Measurements from ENCODE around the gene UNC5CL. TPM values are rescaled to one million over a fixed set of nuclear protein-coding genes. Genes with fewer than 3 reads are reported as not detected.

Gene UNC5CL
- total and polyA plus RNA-seq, 2 of the 8 experiments (the other 6 are each of a cell fraction or from before 2014, with no cell fraction given) = 1.3 to 1.7 TPM

DNA sequence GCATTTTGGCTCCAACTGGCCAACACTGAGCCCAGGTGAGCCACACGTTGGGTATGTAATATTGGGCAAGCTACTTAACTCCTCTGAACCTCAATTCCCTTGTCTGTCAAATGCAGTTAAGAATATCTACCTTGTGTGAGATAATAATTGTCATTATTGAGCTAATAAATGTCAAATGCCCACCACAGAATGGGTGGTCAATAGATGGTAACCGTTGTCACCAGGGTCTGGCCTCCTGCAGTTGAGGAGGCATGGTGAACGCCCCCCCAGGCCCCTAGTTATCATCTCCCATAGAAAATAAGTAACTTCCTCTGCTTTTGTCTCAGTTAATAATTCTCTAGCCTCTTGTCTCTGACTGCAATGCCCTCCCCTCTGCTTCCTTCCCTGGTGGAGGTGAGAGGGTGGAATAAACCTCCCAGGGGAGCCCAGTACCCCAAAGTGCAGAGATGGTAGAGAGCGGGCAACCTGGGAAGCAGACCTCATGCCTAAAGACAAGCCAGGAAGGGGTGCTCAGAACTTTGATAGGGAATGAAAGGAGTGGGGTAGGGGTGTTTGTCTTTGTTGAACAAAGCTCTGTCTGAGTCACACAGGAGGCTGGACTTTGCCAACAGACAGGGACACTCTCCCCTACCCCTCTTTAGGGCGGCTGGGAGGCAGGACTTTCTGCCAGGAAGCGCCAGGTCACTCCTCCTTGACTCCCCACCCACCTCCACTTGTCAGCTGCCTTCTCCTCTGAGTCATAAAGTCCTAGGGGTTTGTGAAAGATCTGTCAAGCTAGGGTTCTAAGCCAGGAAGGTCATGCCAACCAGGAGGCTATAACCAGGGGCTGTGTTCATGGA, 1.3 kb upstream of the UNC5CL start:
- H2BK5ac ChIP-seq (ENCODE audit: low read depth, low read length) = no peak overlapping the region
- H3K36me3 ChIP-seq (ENCODE audit: control insufficient read depth in 2 of 4, insufficient read depth in 4 of 4, low read length in 3 of 4) = no peaks in the 10 kb centered on the region
- no peak overlapping the region for H2BK20ac ChIP-seq (ENCODE audit: low read length)
- ChIA-PET CTCF (ENCODE audit: partially characterized antibody) (interaction anchor here (0.8 to 6.0 kb wide), 38 partner anchors 8 to 467 kb away, joined by 3 to 80 read pairs (median 4); partner anchors contain the start of gene APOBEC2), POLR2A (ENCODE audit: partially characterized antibody) (interaction anchor here (1.3 to 1.6 kb wide), 2 partner anchors 12 to 43 kb away, joined by 3 to 5 read pairs; no protein-coding TSS in a partner anchor)
- 85% methylated on average over 6 of the region's 6 CpGs; no CpG with 5 or more reads in 1 of the 2 experiments for WGBS, 2 experiments (ENCODE audit: extremely low coverage in 1 of 2, insufficient coverage in 1 of 2, insufficient read length in 1 of 2, insufficient replicate concordance in 2 of 2, low coverage in 1 of 2, low lambda C conversion rate in 2 of 2, missing lambda C conversion rate in 1 of 2)
- H3K79me1 ChIP-seq (ENCODE audit: low read depth, low read length) = no peaks in the 10 kb centered on the region
- no peak overlapping the region for H3K4ac ChIP-seq (replicated peaks; ENCODE audit: insufficient read length, low read depth, low read length)
- no peaks in the 10 kb centered on the region for H3K23me2 ChIP-seq (ENCODE audit: low read depth, low read length)
- H3K4me3 ChIP-seq (ENCODE audit: extremely low read depth in 1 of 4, insufficient read depth in 2 of 4, low read depth in 3 of 4, low read length in 4 of 4) = no peak overlapping the region
- H3K4me2 ChIP-seq (ENCODE audit: insufficient read depth in 1 of 2, low read depth in 2 of 2, low read length in 2 of 2) = no peak overlapping the region
- no peak overlapping the region for H2AFZ ChIP-seq (ENCODE audit: low read length)
- no peak overlapping the region for H2AK5ac ChIP-seq (ENCODE audit: low read depth, low read length)
- no peak overlapping the region; a peak in 1 of 7 replicates for H3K9ac ChIP-seq (replicated peaks in 1 of 4; ENCODE audit: extremely low read depth in 1 of 4, low read depth in 3 of 4, low read length in 3 of 4)
- H2BK120ac ChIP-seq (replicated peaks; ENCODE audit: low read depth, low read length) = no peak overlapping the region
- no peak overlapping the region for H4K5ac ChIP-seq (ENCODE audit: insufficient read length, low read depth, low read length)
- no peaks in the 10 kb centered on the region for H3K9me3 ChIP-seq (ENCODE audit: insufficient read depth in 2 of 2, low read depth in 1 of 2, low read length in 1 of 2)
- H3K56ac ChIP-seq (replicated peaks; ENCODE audit: insufficient read length, low read depth, low read length) = no peak overlapping the region
- no peak overlapping the region for H3K18ac ChIP-seq (ENCODE audit: extremely low read depth, low read length)
- H2BK15ac ChIP-seq (ENCODE audit: low read length) = no peak overlapping the region
- no peak overlapping the region for H2BK12ac ChIP-seq (ENCODE audit: low read depth, low read length)
- H4K8ac ChIP-seq (ENCODE audit: extremely low read depth, insufficient read depth, low read length) = no peak overlapping the region; the same call in 1 of the 2 replicates
- peaks cover 0 to 4% (median 3%) of the 10 kb centered on the region in 4 experiments; a peak in 6 of 7 replicates for H3K4me1 ChIP-seq (replicated peaks in 1 of 4; ENCODE audit: control insufficient read depth in 3 of 4, insufficient read depth in 4 of 4, low read length in 3 of 4)
- no peak overlapping the region for H3K14ac ChIP-seq (ENCODE audit: insufficient read length)
- no peaks in the 10 kb centered on the region for H3K27me3 ChIP-seq (replicated peaks in 1 of 4; ENCODE audit: control insufficient read depth in 3 of 4, extremely low read depth in 1 of 4, insufficient read depth in 3 of 4, low read length in 3 of 4)
- no peak for DNase-seq (ENCODE audit: low read depth in 1 of 2, low spot score in 2 of 2)
- H3K23ac ChIP-seq (ENCODE audit: insufficient read length) = no peak overlapping the region
- H4K91ac ChIP-seq (replicated peaks; ENCODE audit: insufficient read length, low read length) = no peak overlapping the region
- H3K27ac ChIP-seq (ENCODE audit: low read depth, low read length) = no peak overlapping the region
- no peak for FAIRE-seq
- H3K79me2 ChIP-seq (ENCODE audit: control insufficient read depth in 1 of 2, insufficient read depth in 2 of 2, low read length in 2 of 2) = no peaks in the 10 kb centered on the region
- no peaks in the 10 kb centered on the region for H4K20me1 ChIP-seq (replicated peaks in 1 of 2; ENCODE audit: control insufficient read depth in 1 of 2, insufficient read depth in 2 of 2, low read length in 2 of 2)
- no peak for TF ChIP-seq TEAD4 (IDR thresholded peaks at IDR 0.05; ENCODE audit: low read depth, low read length)
- TF ChIP-seq RFX5 (IDR thresholded peaks at IDR 0.05; ENCODE audit: borderline replicate concordance, low read depth, low read length) = no peak
- TF ChIP-seq, protein P1, sequence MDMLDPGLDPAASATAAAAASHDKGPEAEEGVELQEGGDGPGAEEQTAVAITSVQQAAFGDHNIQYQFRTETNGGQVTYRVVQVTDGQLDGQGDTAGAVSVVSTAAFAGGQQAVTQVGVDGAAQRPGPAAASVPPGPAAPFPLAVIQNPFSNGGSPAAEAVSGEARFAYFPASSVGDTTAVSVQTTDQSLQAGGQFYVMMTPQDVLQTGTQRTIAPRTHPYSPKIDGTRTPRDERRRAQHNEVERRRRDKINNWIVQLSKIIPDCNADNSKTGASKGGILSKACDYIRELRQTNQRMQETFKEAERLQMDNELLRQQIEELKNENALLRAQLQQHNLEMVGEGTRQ (IDR thresholded peaks at IDR 0.05; ENCODE audit: low read length) = no peak
- no peak for TF ChIP-seq ZNF274 (IDR thresholded peaks at IDR 0.05; ENCODE audit: borderline replicate concordance, extremely low read depth, low read length)
- no peak for TF ChIP-seq FOSL1 (IDR thresholded peaks at IDR 0.05; ENCODE audit: insufficient read depth, low read depth, low read length)
- no peak for TF ChIP-seq NRF1 (IDR thresholded peaks at IDR 0.05; ENCODE audit: low read depth, low read length)
- TF ChIP-seq EGR1 (IDR thresholded peaks at IDR 0.05; ENCODE audit: borderline replicate concordance, low read depth, low read length) = no peak
- no peak for TF ChIP-seq MAFK (IDR thresholded peaks at IDR 0.05; ENCODE audit: low read depth, low read length)
- no peak for TF ChIP-seq BACH1 (IDR thresholded peaks at IDR 0.05; ENCODE audit: low read length)
- TF ChIP-seq TCF12 (IDR thresholded peaks at IDR 0.05; ENCODE audit: low read depth, low read length) = no peak
- TF ChIP-seq RNF2 (IDR thresholded peaks at IDR 0.05; ENCODE audit: borderline replicate concordance, low read depth, low read length, missing control alignments, poor library complexity, severe bottlenecking) = no peak

Data from H1 (cell line).